Endodermal cell (in vitro differentiated cells): ENCODE data around the gene TBC1D3B. TPM values are rescaled to one million over a fixed set of nuclear protein-coding genes. Genes with fewer than 3 reads are reported as not detected.
"Not testable (repeated sequence)": the region's sequence is repeated elsewhere in the genome, so short reads cannot be mapped to it uniquely, and the experiment has no call there.

Source experiments
- DNase-seq: peaks from one replicate; pipeline ENCODE4 v3.0.0-alpha.2; 2017
- H3K27ac ChIP-seq: 2 replicates; pipeline ENCODE4 v1.5.1; 2013; ENCODE audit warnings: mild to moderate bottlenecking, low read depth, low read length, moderate library complexity
- H3K27me3 ChIP-seq: 2 replicates; pipeline ENCODE4 v1.6.1; 2013; ENCODE audit warnings: mild to moderate bottlenecking, low read length, moderate library complexity; ENCODE audit not compliant: insufficient read depth, control insufficient read depth, poor library complexity, severe bottlenecking
- H3K36me3 ChIP-seq: 2 replicates; pipeline ENCODE4 v1.7.0; 2013; ENCODE audit warnings: mild to moderate bottlenecking, low read length, moderate library complexity; ENCODE audit not compliant: control insufficient read depth, insufficient read depth
- H3K4me1 ChIP-seq: one replicate; pipeline ENCODE4 v1.7.0; 2013; ENCODE audit warnings: low read length; ENCODE audit not compliant: control insufficient read depth, insufficient read depth
- H3K4me3 ChIP-seq: 2 replicates; pipeline ENCODE4 v1.5.1; 2013; ENCODE audit warnings: mild to moderate bottlenecking, low read length, moderate library complexity
- H3K9ac ChIP-seq: 2 replicates; pipeline ENCODE4 v1.6.1; 2013; ENCODE audit warnings: mild to moderate bottlenecking, low read length, moderate library complexity; ENCODE audit not compliant: poor library complexity, severe bottlenecking; ENCODE audit errors: extremely low read depth
- H3K9me3 ChIP-seq: 2 replicates; pipeline ENCODE4 v1.6.1; 2013; ENCODE audit warnings: mild to moderate bottlenecking, low read length, moderate library complexity; ENCODE audit not compliant: control insufficient read depth
- H3K27ac Mint-ChIP-seq: 2 replicates; pipeline ENCODE4 v1.8.0; 2020; ENCODE audit warnings: mixed read lengths
- H3K27me3 Mint-ChIP-seq: 2 replicates; pipeline ENCODE4 v1.8.0; 2021; ENCODE audit warnings: mild to moderate bottlenecking, mixed read lengths; ENCODE audit not compliant: insufficient read depth
- H3K36me3 Mint-ChIP-seq: 2 replicates; pipeline ENCODE4 v1.8.0; 2020; ENCODE audit warnings: low read depth, mixed read lengths
- H3K4me1 Mint-ChIP-seq: 2 replicates; pipeline ENCODE4 v1.8.0; 2020; ENCODE audit warnings: mixed read lengths
- H3K4me3 Mint-ChIP-seq: 2 replicates; pipeline ENCODE4 v1.8.0; 2020; ENCODE audit warnings: mild to moderate bottlenecking, moderate library complexity, mixed read lengths
- H3K9me3 Mint-ChIP-seq: 2 replicates; pipeline ENCODE4 v1.8.0; 2020; ENCODE audit warnings: mild to moderate bottlenecking, mixed read lengths
- CTCF ChIP-seq: fragments of 200-600 bp; sonication (generic); conservative IDR thresholded peaks from 2 replicates; pipeline ENCODE4 v1.5.0; 2021; ENCODE audit warnings: antibody characterized with exemption, mild to moderate bottlenecking
- WGBS, 2 experiments: methylation state at CpG; one replicate each; pipeline versions ENCODE4 v1.1.5 to v1.1.7; 2013; ENCODE audit warnings: missing lambda C conversion rate in 2 of 2, mixed read lengths in 1 of 2; ENCODE audit not compliant: insufficient coverage in 1 of 2, insufficient read length in 1 of 2; 5-methylcytosine and 5-hydroxymethylcytosine counted together
- total RNA-seq, 2 donors: library from RNA; stranded (reverse); fragmentation: NEBNext Ultra II Directional in 1 of 2; extraction: Animal tissue kit (Norgen Biotek cat#: 25700) in 1 of 2; gene quantifications; 2 replicates in 1 of 2; 3 replicates in 1 of 2; pipeline ENCODE4 v1.2.1, GENCODE V29; 2021

The TBC1D3B gene
- total RNA-seq, 2 donors from 2014 or later: 13.1 to 18.4 TPM

- Histone ChIP-seq H3K36me3 (no peaks in the 10 kb centered on the region), H3K27ac (no peak overlapping the region), H3K9ac (no peak overlapping the region), H3K9me3 (no peaks in the 10 kb centered on the region), H3K27me3 (no peaks in the 10 kb centered on the region), H3K4me3 (no peak overlapping the region), H3K4me1 (no peaks in the 10 kb centered on the region)
- Mint-ChIP-seq H3K4me1 (peaks cover 8% of the 10 kb centered on the region), H3K36me3 (no peaks in the 10 kb centered on the region), H3K4me3 (no peak overlapping the region), H3K27ac (no peak overlapping the region), H3K27me3 (peaks cover 4% of the 10 kb centered on the region), H3K9me3 (no peaks in the 10 kb centered on the region)
- no peak for DNase-seq
- no CpG with 5 or more reads among the region's 1 CpG for WGBS, 2 experiments
- TF ChIP-seq CTCF: no peak
Measured at GRCh38 chr17:36193216-36193775, 16.9 kb upstream of the TBC1D3B start.

- not testable (repeated sequence) for H3K36me3 ChIP-seq, H3K27me3 Mint-ChIP-seq, H3K9me3 Mint-ChIP-seq, H3K27ac ChIP-seq, H3K4me1 Mint-ChIP-seq, H3K9ac ChIP-seq, H3K4me3 ChIP-seq, H3K36me3 Mint-ChIP-seq, H3K27me3 ChIP-seq, H3K27ac Mint-ChIP-seq, H3K4me3 Mint-ChIP-seq, H3K4me1 ChIP-seq, H3K9me3 ChIP-seq
- peak; percentile 47 for DNase-seq
- WGBS, 2 experiments: 87 to 92% methylated on average over 2 to 8 of the region's 9 CpGs
Measured at GRCh38 chr17:36190549-36191330, 14.3 kb upstream of the TBC1D3B start.

- not testable (repeated sequence) for H3K4me3 ChIP-seq, H3K27ac ChIP-seq, H3K4me1 ChIP-seq, H3K27me3 Mint-ChIP-seq, H3K9ac ChIP-seq, H3K4me3 Mint-ChIP-seq, H3K9me3 ChIP-seq, H3K27ac Mint-ChIP-seq, H3K36me3 ChIP-seq, H3K9me3 Mint-ChIP-seq, H3K4me1 Mint-ChIP-seq, H3K36me3 Mint-ChIP-seq, H3K27me3 ChIP-seq
- WGBS, 2 experiments: 83 to 87% methylated on average over 4 to 5 of the region's 5 CpGs
- peak; percentile 13 for DNase-seq
Measured at GRCh38 chr17:36189993-36190392, 13.6 kb upstream of the TBC1D3B start.

- no peaks in the 10 kb centered on the region for H3K36me3 ChIP-seq
- Mint-ChIP-seq H3K9me3 (no peaks in the 10 kb centered on the region), H3K27me3 (peaks cover 14% of the 10 kb centered on the region), H3K27ac (no peak overlapping the region), H3K4me1 (peaks cover 2% of the 10 kb centered on the region), H3K4me3 (no peak overlapping the region), H3K36me3 (no peaks in the 10 kb centered on the region)
- H3K27me3 ChIP-seq: no peaks in the 10 kb centered on the region
- no peak for TF ChIP-seq CTCF
- no peak overlapping the region for H3K27ac ChIP-seq
- H3K4me1 ChIP-seq: no peaks in the 10 kb centered on the region
- H3K9ac ChIP-seq: no peak overlapping the region
- H3K9me3 ChIP-seq: no peaks in the 10 kb centered on the region
- no peak overlapping the region for H3K4me3 ChIP-seq
- peak; percentile 44 for DNase-seq
- 86% methylated on average over 3 of the region's 7 CpGs; no CpG with 5 or more reads in 1 of the 2 experiments for WGBS, 2 experiments
Measured at GRCh38 chr17:36188891-36189306, 12.5 kb upstream of the TBC1D3B start.

GRCh38 chr17:36187943-36188665 lies 11.7 kb upstream of the TBC1D3B start:
- H3K27me3 ChIP-seq, H3K27ac Mint-ChIP-seq, H3K4me3 Mint-ChIP-seq: not testable (repeated sequence)

More at GRCh38 chr17:36187943-36188665, 11.7 kb upstream of the TBC1D3B start:
- H3K36me3 Mint-ChIP-seq, H3K4me1 ChIP-seq, H3K9me3 Mint-ChIP-seq, H3K36me3 ChIP-seq, H3K4me1 Mint-ChIP-seq, H3K9ac ChIP-seq, H3K27ac ChIP-seq, H3K9me3 ChIP-seq, H3K4me3 ChIP-seq: not testable (repeated sequence)
- H3K27me3 Mint-ChIP-seq: peaks cover 21% of the 10 kb centered on the region
- 93% methylated on average over 4 of the region's 5 CpGs; no CpG with 5 or more reads in 1 of the 2 experiments for WGBS, 2 experiments
- DNase-seq: peak; percentile 56
